Keratinocyte (primary cell): ENCODE measurements around the gene CDKN1A. TPM values are rescaled to one million over a fixed set of nuclear protein-coding genes. Genes with fewer than 3 reads are reported as not detected.

ENCODE experiments used
- DNase-seq: peaks from one replicate; pipeline ENCODE4 v3.0.0-alpha.2; 2011; ENCODE audit warnings: low read depth, missing footprints, low spot score
- FAIRE-seq: peaks from 2 replicates; lab custom pipeline; 2011; peaks lifted over from hg19 to GRCh38; lab: Jason Lieb, UNC
- H2AFZ ChIP-seq: 2 replicates; pipeline ENCODE4 v1.6.0; 2012; ENCODE audit warnings: low read length, control low read depth, inconsistent platforms; ENCODE audit not compliant: control insufficient read depth
- H3K27ac ChIP-seq: 2 replicates; pipeline ENCODE4 v1.5.1; 2011; ENCODE audit warnings: low read length; ENCODE audit not compliant: control insufficient read depth, insufficient read depth
- H3K27me3 ChIP-seq: 3 replicates; pipeline ENCODE4 v1.6.0; 2011; ENCODE audit warnings: low read length; ENCODE audit not compliant: control insufficient read depth, insufficient read depth; ENCODE audit errors: extremely low read depth
- H3K36me3 ChIP-seq, 2 experiments: 2 replicates in 1 of 2; 3 replicates in 1 of 2; pipeline ENCODE4 v1.5.1; 2011; ENCODE audit warnings: low read length in 2 of 2, mild to moderate bottlenecking in 1 of 2; ENCODE audit not compliant: control insufficient read depth in 2 of 2, insufficient read depth in 2 of 2; ENCODE audit errors: extremely low read depth in 1 of 2
- H3K4me1 ChIP-seq: 3 replicates; pipeline ENCODE4 v1.5.1; 2011; ENCODE audit warnings: low read length; ENCODE audit not compliant: control insufficient read depth, insufficient read depth; ENCODE audit errors: extremely low read depth
- H3K4me2 ChIP-seq: 3 replicates; pipeline ENCODE4 v1.6.0; 2011; ENCODE audit warnings: low read depth, low read length; ENCODE audit not compliant: control insufficient read depth, insufficient read depth; ENCODE audit errors: extremely low read depth
- H3K4me3 ChIP-seq, 3 experiments: fragments of 200-600 bp in 1 of 3; sonication (generic) in 1 of 3; 2 replicates in 2 of 3; 3 replicates in 1 of 3; pipeline ENCODE4 v1.5.1; 2011 to 2016; ENCODE audit warnings: low read length in 3 of 3, mild to moderate bottlenecking in 3 of 3, control low read depth in 2 of 3, inconsistent platforms in 1 of 3, low read depth in 1 of 3, mixed read lengths in 1 of 3, mixed run types in 1 of 3, moderate library complexity in 1 of 3; ENCODE audit not compliant: control insufficient read depth in 2 of 3, insufficient read depth in 2 of 3; ENCODE audit errors: extremely low read depth in 1 of 3
- H3K79me2 ChIP-seq: 2 replicates; pipeline ENCODE4 v1.6.0; 2012; ENCODE audit warnings: low read length; ENCODE audit not compliant: control insufficient read depth, insufficient read depth
- H3K9ac ChIP-seq: 3 replicates; pipeline ENCODE4 v1.6.0; 2011; ENCODE audit warnings: low read length; ENCODE audit not compliant: control insufficient read depth, insufficient read depth; ENCODE audit errors: extremely low read depth
- H3K9me1 ChIP-seq: 3 replicates; pipeline ENCODE4 v1.6.0; 2011; ENCODE audit warnings: low read length; ENCODE audit not compliant: control insufficient read depth, insufficient read depth; ENCODE audit errors: extremely low read depth
- H3K9me3 ChIP-seq: 2 replicates; pipeline ENCODE4 v1.5.1; 2012; ENCODE audit warnings: low read depth, low read length; ENCODE audit not compliant: control insufficient read depth
- H4K20me1 ChIP-seq: 3 replicates; pipeline ENCODE4 v1.6.0; 2011; ENCODE audit warnings: low read length; ENCODE audit not compliant: control insufficient read depth, insufficient read depth; ENCODE audit errors: extremely low read depth
- EZH2 ChIP-seq: IDR thresholded peaks from one replicate; pipeline ENCODE4 v1.6.1; 2012; ENCODE audit warnings: inconsistent platforms, mild to moderate bottlenecking, low read length, moderate library complexity
- dilution Hi-C: fragments of 300-500 bp; cut with MboI; formaldehyde crosslinking; loops from one replicate; pipeline ENCODE4 v1.7.0; 2020; ENCODE audit warnings: low sequenced_read_pairs; ENCODE audit not compliant: extremely low pct_ligation_motif_present
- polyA plus RNA-seq, 5 experiments: library from polyadenylated mRNA; depleted of rRNA in 3 of 5; stranded (reverse) in 3 of 5; stranded (forward) in 1 of 5; unstranded in 1 of 5; fragments of >200 nt; gene quantifications; 1 replicate in 1 of 5; 2 replicates in 3 of 5; 3 replicates in 1 of 5; pipeline versions ENCODE4 v1.2.1 to v1.2.3, GENCODE V29; 2011 to 2012; ENCODE audit warnings: missing spikeins in 2 of 5, low read depth in 1 of 5, low replicate concordance in 1 of 5
- TF ChIP-seq, protein P1 (sequence below), 3 experiments: IDR thresholded peaks in 1 of 3; conservative IDR thresholded peaks in 1 of 3; optimal IDR thresholded peaks in 1 of 3; 2 replicates in 2 of 3; 3 replicates in 1 of 3; pipeline versions ENCODE3 to v1.5.1; 2011; ENCODE audit warnings: low read length in 3 of 3, mild to moderate bottlenecking in 3 of 3, moderate library complexity in 2 of 3, control low read depth in 1 of 3, inconsistent platforms in 1 of 3; ENCODE audit not compliant: insufficient read depth in 2 of 3; ENCODE audit errors: extremely low read depth in 1 of 3

CDKN1A gene
- polyA plus RNA-seq, 1 donor (not counting 4 experiments of a cell fraction or from before 2014, with no cell fraction given), result 185 TPM

DNA sequence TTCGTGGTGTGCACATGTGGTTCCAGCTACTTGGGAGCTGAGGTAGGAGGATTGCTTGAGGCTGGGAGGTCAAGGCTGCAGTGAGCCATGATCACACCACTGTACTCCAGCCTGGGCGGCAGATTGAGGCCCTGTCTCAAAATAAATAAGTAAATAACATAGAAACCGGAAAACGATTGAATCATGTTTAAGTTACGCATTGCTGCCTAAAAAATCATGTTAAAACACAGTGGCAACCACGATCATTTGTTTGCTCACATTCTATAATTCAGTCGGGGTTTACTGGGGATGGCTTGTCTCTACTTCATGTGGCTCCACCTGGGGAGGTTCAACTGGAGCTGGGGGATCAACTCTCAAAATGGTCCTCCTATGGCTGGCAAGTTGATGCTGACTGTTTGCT is 8.2 kb upstream of the CDKN1A start:
- dilution Hi-C loops, result no loop called here
- Histone ChIP-seq H3K9me1 (peaks cover 2% of the 10 kb centered on the region), H3K9me3 (no peaks in the 10 kb centered on the region), H2AFZ (no peak overlapping the region), H3K4me3 (no peak overlapping the region), H3K79me2 (no peaks in the 10 kb centered on the region), H3K4me2 (no peak overlapping the region), H3K4me1 (peaks cover 24% of the 10 kb centered on the region), H3K27ac (no peak overlapping the region), H3K36me3 (no peaks in the 10 kb centered on the region), H3K27me3 (no peaks in the 10 kb centered on the region), H4K20me1 (no peaks in the 10 kb centered on the region), H3K9ac (no peak overlapping the region)
- TF ChIP-seq, protein P1, sequence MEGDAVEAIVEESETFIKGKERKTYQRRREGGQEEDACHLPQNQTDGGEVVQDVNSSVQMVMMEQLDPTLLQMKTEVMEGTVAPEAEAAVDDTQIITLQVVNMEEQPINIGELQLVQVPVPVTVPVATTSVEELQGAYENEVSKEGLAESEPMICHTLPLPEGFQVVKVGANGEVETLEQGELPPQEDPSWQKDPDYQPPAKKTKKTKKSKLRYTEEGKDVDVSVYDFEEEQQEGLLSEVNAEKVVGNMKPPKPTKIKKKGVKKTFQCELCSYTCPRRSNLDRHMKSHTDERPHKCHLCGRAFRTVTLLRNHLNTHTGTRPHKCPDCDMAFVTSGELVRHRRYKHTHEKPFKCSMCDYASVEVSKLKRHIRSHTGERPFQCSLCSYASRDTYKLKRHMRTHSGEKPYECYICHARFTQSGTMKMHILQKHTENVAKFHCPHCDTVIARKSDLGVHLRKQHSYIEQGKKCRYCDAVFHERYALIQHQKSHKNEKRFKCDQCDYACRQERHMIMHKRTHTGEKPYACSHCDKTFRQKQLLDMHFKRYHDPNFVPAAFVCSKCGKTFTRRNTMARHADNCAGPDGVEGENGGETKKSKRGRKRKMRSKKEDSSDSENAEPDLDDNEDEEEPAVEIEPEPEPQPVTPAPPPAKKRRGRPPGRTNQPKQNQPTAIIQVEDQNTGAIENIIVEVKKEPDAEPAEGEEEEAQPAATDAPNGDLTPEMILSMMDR (optimal IDR thresholded peaks at IDR 0.05 in 1 of 3, IDR thresholded peaks at IDR 0.05 in 1 of 3, conservative IDR thresholded peaks at IDR 0.05 in 1 of 3; ENCODE audit: extremely low read depth in 1 of 3, insufficient read depth in 2 of 3, low read length in 3 of 3), result no peak
- no peak for TF ChIP-seq EZH2
- FAIRE-seq, result no peak
- no peak for DNase-seq

DNA sequence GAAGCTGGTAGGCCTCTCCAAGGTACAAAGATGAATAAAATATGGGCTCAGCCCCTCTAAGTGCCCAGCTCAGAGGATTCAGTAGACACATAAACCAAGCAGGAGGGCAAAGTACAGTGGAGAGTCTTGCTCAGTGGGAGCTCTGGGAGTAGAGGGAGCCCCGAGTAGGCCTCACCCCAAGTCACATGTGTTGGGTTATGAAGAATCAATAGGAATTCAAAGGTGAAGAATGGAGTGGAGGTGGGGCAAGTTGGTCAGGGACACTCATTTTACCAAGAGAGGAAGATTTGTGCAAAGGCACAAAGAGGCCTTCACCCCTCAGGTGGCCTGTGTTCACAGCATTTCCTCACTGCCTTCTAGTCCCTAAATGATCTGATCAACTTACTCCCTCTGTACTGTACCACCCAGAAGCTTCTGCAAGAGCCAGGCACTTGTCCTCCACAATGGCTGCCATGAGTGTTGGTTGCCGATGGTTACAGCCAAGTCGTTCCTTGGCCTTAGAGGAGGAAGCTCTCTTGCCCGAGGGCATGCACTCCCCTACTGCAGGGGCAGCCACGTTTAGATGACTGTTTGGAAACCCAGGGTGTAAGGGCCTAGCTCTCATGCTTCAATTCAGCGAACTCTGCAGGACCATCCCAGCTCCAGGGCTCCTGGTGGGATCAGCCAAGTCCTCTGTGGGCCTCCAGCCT is 6.7 kb upstream of the CDKN1A start:
- FAIRE-seq (no peak), DNase-seq (no peak)
- peaks cover 27% of the 10 kb centered on the region for H3K4me1 ChIP-seq
- TF ChIP-seq, protein P1 (optimal IDR thresholded peaks at IDR 0.05 in 1 of 3, IDR thresholded peaks at IDR 0.05 in 1 of 3, conservative IDR thresholded peaks at IDR 0.05 in 1 of 3; ENCODE audit: extremely low read depth in 1 of 3, insufficient read depth in 2 of 3, low read length in 3 of 3), result no peak
- TF ChIP-seq EZH2, result no peak
- H3K9me3 ChIP-seq, result no peaks in the 10 kb centered on the region
- no peaks in the 10 kb centered on the region for H3K36me3 ChIP-seq
- no peak overlapping the region for H3K9ac ChIP-seq
- no peaks in the 10 kb centered on the region for H4K20me1 ChIP-seq
- no peaks in the 10 kb centered on the region for H3K27me3 ChIP-seq
- H3K9me1 ChIP-seq, result no peaks in the 10 kb centered on the region
- dilution Hi-C loops, result no loop called here
- H2AFZ ChIP-seq, result no peak overlapping the region
- H3K27ac ChIP-seq, result no peak overlapping the region
- H3K4me2 ChIP-seq, result no peak overlapping the region
- no peaks in the 10 kb centered on the region for H3K79me2 ChIP-seq
- H3K4me3 ChIP-seq, result no peak overlapping the region
